Stimulated activated CD8-positive, alpha-beta memory T cell treated with anti-CD3 and anti-CD28 coated beads, Interleukin-12 subunit alpha, Interleukin-12 subunit beta, amount 100 ng/mL, for 24 hours (primary cell): ENCODE data around the gene SHROOM3.

Experiments
- DNase-seq: peaks from one replicate; pipeline ENCODE4 v3.0.0-alpha.2; 2020; ENCODE audit errors: extremely low read depth

Gene SHROOM3

DNA sequence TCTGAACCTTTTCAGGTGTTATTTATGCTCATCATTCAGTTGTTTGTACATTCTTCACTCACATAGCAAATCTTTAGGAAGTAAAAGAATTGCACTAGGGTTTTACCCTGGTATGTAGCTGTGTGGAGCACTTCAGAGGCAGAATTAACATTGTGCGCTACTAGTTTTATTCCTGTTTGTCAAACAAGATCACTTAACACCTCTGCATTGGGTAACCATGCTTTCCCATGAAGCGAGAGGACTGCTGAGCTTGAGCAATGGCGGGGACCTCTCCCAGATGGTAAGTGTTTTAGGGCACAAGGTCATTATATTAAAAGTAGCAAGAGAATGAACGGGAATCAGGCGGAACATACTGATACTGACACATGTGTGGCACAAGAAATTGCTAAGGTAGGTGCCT, 59.2 kb downstream of the SHROOM3 start:
- no peak for DNase-seq

DNA sequence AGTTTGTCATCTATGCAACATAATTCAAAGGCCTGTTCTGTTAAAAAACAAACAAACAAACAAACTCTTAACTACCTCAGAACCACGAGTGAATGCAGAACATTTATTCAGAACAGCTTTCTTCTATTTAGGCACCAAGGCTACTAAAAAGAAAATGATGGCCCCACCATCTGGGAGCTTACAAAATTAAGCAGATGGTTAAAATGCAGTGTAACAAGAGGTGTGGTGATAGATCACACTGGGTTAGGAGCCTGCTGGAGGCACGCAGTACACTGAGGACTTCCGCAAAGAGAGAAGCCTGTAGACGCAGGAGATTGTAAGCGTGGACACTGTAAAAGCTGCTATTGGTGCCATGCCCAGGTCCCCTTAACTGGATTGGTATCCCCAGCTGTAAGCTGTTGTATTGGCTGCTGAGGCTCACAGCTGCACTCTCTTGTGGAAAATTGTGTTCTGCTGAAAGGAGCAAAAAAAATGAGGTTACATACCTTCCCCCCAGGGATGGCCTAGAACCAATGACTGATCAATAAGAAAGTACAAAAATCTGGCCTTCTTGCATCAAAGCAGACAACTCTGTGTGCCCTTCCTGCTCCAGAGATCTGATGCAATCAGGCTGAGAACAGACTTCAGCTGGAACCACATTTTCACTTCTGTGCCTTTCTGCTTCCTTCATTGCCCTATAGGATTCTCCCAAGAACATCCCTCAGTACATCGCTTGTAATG, 60.0 kb downstream of the SHROOM3 start:
- no peak for DNase-seq

DNA sequence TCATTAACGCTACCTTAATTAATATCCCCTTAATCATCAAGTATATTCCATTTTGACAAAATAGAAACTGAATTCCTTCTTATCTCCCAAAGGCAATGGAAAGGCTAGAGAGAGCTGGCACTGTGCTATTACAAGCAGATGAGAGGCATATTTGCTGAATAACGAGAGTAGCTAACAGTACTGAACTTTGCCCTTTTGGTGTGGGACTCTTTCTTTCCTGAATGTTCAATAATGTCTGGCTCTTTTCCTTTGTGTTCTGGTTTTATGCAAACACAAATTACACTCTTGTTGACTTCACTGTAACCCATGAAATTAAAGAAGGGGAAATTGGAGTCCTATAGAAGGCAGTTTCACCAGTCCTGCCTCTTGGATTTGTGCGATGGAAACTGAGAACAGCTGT, 63.5 kb downstream of the SHROOM3 start:
- no peak for DNase-seq

DNA sequence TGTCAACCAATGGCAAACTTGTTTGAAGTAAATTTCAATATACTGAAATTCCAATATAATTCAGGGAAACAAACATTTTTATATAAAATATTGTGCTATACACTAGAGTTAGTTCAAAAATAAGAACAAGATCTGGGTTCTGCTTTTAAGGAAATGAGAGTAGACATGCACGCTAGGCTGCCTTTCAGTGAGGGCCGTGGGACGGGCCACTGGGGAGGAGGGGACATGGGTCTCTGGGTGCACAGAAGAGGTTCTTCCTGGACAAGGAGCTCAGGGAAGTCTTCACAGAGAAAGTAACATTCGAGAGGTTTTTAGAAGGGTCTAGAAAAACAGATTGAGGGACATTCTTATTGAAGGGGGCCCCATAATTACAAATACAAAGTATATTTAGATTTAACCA, 64.4 kb downstream of the SHROOM3 start:
- no peak for DNase-seq

DNA sequence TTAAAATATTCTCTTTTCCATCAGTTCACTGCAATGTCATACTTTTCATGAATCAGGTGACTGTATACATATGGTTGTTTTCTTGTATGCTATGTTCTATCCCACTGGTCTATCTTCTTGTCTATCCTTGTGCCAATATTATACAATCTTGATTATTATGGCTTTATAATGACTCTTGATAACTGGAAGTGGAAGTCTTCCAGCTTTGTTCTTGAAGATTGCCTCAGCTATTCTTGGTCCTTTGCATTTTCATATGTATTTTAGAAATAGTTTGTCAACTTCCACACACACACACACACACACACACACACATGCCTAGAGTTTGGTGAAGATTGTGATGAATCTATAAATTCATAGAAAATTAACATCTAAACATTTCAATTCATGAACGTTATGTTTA, 67.9 kb downstream of the SHROOM3 start:
- DNase-seq = no peak

DNA sequence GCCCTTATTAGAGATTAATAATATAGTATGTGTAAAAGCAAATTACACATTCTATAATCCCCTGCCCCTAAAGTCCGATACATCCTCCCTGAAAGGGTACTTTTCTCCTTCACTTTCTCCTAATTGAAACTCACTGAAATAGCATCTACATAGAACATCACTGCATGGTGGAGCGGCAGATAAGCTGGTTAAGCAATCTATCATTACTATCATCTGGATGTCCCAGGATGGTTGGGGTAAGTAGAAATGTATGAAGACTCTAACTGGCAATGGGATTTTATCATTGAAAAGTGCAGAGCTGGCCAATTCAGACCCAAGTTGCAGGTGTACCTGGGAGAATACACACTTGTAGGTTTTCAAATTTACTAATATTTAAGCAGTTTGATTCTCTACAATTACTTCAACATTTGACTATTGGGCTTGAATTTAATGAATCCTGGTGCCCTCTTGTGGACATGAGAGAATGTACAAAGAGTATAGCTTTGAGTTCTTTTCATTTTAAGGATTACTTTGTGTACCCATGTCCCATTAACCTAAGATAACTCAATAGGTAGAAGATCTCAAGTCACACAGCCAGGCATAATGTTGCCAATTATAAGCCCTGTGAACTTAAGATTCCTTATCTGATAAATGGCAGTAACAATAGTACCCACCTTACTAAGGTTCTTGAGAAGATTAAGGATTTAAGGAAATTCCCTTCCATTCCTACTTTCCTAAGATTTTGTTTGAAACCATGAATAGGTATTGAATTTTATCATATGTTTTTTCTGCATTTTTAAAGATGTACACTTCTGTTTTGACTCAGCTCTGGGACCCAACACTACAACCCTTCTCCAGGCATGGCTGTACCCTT, 69.8 kb downstream of the SHROOM3 start:
- no peak for DNase-seq

DNA sequence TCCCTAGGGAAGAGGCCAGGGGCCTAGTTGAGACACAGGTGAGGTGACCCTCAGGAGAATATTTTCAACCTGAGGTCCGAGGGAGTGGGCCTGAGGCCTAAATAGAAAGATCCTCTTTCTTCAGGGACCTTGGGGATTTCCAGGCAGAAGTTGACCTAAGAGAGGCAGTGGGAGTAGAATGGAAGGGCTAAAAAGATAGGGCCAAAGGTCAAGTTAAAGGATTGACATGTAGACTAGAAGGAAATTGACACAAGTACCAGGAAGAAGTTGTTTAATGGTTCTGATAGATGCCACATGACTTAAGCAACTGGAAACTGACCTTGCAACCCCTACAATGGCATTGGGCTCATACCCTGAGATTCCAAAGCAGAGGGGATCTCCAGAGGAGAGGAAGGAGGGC, 76.9 kb downstream of the SHROOM3 start:
- DNase-seq = no peak

DNA sequence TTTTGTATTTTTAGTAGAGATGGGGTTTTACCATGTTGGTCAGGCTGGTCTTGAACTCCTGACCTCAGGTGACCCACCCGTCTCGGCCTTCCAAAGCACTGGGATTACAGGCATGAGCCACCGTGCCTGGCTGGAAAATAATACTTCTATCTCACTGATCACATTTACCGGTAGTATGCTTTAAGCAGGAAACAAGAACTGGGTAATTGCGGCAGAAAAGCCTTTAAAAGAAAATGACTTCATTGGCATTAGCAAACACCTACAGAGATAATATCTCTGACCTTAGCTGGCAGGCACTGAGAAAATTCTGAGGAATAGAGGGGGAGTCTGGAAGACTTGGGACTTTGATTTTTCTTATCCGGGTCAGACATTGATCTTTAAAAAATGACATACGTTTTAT, 78.5 kb downstream of the SHROOM3 start:
- no peak for DNase-seq

DNA sequence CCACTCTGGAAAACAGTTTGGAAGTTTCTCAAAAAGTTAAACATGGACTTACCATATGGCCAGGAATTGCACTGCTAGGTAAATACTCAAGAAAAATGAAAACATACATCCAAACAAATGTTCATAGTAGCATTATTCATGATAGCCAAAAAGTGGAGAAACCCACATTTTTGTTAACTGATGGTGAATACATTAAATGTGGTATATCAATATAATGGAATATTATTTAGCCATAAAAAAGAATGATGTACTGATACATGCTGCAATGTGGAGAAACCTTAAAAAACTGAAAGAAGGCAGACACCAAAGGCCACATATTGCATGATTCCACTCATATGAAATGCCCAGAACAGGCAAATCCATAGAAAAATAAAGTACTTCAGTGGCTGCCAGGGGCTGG, 79.1 kb downstream of the SHROOM3 start:
- DNase-seq = no peak

DNA sequence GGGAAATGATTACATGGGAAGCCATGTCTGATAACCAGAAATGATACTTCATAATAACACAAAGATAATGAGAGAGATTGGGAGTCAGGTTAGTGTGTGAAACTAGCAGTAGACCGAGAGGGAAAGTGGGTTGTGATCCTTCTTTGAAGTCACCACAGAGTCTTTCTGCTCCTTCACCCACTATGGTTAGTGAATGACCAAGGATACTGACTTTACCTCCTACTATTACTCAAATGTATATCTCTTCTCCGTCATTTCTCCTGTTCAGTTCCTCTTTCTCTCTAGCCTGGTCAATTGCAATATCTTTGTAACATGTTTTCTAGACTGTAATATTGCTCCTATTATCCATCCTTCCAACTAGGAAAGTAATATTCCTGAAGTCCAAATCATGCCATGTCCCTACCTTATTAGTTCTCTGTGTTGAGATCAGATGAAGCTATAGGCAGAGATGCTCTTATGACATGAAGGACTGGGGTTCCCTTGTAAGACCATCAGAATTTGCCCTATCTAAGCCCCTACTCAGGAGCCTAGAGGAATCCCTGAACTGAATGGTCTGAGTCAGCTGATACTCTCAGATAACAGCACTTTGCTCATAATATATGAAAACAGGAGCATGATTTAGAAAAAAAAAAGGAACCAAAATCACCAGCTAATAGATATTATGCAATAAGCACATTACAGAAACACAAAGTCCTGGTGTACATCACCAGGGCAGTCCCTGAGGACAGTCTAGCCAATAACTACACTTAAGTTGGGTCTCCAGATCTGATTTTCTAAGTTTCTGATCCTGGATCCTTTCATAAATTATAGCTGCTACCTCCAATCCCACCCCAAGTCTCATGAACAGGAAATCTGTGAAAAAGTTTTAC, 81.2 kb downstream of the SHROOM3 start:
- no peak for DNase-seq

DNA sequence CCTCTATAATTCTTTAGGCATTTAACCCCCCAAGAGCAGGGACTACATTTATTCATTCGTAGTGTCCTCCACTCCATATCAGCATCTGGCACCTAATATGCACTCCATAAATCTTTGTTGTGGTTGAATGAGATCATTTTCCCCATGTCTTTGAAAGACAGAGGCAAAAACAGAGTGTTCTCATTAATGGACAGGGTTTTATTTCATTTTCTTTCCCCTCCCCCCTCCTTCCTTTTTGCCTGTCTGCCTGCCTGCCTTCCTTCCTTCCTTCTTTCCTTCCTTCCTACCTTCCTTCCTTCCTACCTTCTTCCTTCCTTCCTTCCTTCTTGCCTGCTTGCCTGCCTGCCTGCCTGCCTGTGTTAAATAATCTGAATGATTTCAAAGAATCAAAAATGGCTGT, 83.2 kb downstream of the SHROOM3 start:
- DNase-seq = no peak

DNA sequence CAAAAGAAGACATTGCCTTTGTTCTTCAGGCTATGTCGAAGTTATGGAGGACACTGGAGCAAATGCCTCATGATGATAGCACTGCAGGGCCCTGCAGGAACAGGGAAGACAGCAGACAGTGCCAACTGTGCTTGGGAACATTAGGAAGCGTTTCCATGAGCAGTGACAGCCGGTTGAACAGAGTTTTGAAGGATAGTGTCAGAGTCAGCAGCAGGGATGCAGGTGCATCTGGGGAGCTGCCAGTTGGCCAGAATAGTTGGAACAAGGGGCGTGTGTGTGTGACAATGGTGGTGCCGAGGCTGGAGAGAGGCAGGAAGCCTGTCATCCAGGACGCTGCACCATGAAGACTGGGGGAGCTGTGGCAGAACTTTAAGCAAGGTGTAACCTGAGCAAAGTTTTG, 88.6 kb downstream of the SHROOM3 start:
- no peak for DNase-seq

DNA sequence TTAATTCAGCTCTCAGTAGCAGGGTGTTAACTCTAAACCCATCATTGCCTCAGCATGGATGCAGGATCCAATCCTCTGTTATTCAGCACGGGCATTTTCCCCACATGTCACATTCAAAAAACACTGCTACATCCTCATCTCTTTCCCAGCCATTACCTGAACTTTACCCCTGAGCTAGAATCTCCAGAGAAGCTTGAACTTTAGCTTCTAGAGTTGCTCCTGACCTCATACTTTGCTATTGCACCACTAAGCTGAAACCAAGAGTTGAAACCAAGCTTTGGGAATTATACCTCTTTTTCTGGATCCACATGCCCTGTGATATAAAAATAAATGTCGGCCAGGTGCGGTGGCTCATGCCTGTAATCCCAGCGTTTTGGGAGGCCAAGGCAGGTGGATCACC, 90.7 kb downstream of the SHROOM3 start:
- DNase-seq = no peak

DNA sequence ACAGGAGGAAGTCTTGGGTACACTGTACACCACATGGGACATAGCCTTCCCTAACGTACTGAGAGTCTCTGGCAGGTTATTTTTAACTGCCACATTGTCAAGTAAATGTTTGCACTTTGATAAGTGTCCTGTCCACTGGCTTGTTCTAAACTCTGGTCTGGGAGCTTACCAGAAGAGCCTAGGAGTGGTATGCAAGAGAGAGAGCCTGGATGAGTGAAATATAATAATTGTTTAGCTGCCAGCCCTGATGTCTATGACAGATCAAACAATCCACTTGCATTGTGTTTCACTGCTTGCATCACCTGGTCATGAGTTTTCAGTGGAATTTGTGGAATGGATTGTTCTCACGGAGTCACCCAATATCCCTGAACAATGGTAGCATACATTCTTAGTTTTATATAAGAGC, 91.6 kb downstream of the SHROOM3 start:
- DNase-seq = no peak

DNA sequence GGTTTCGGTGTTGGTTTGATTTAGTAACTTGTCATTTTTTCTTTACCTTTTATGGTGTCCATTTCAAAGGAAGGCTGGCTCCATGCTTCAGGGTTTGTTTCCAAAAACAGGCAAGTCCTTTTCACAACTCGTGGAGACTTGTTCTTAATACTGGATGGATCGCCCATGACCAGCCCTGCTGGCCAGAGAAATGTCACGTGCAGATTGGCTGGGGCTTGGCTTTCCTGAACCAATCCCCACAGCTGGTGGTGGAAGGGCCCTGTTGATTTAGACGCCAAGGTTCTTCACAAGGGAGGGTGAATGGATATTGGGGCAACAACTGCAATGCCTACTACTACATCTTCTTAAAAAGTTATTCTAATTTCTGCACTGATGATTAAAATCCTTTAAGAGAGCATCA, 92.6 kb downstream of the SHROOM3 start:
- no peak for DNase-seq

DNA sequence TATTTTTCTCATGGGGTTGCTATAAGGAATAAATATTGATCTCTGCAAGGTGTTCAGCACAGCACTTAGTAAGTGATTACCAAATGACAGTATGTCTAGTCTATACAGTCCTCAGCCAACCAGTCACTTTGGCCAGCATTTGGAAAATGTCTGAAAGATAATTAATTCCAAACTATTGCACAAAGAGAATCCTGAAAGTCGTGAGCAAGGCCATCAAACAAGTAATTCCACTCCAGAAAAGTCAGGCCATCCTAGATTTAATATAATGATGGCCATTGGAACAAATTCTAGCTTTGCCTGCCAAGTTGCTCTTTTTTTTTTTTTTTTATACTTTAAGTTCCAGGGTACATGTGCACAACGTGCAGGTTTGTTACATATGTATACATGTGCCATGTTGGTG, 96.6 kb downstream of the SHROOM3 start:
- DNase-seq = no peak

DNA sequence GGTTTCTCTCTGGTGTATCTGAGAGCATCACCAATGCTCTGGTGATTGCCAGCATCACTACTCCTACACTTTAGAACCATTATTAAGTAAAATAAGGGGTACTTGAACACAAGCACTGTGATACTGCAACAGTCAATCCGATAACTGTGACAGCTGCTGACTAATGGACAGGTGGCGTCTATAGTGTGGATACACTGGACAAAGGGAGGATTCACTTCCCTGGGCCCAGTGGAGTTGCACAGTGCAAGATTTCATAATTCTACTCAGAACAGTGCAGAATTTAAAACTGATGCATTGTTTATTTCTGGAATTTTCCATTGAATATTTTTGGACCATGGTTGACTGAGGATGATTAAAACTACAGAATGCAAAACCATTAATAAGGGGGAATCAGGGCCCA, 97.8 kb downstream of the SHROOM3 start:
- DNase-seq = no peak

DNA sequence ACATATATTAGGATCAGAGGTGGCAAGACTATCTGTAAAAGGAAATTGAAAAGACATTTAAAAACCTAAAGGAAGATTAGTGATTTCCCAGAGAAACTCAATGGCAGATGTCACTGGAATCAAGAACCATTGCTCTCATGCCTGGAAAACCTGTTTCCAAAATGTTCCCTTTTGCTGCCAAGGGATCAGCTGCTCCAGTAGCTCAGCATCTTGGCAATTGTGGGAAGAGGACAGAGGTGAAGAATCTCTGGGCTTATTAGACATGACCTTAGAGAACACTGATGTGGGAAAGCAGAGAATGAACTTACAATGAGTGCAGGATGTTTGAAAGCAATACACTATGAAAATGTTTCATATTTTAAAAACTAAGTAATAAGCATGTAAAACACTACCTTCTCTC, 98.3 kb downstream of the SHROOM3 start:
- no peak for DNase-seq

DNA sequence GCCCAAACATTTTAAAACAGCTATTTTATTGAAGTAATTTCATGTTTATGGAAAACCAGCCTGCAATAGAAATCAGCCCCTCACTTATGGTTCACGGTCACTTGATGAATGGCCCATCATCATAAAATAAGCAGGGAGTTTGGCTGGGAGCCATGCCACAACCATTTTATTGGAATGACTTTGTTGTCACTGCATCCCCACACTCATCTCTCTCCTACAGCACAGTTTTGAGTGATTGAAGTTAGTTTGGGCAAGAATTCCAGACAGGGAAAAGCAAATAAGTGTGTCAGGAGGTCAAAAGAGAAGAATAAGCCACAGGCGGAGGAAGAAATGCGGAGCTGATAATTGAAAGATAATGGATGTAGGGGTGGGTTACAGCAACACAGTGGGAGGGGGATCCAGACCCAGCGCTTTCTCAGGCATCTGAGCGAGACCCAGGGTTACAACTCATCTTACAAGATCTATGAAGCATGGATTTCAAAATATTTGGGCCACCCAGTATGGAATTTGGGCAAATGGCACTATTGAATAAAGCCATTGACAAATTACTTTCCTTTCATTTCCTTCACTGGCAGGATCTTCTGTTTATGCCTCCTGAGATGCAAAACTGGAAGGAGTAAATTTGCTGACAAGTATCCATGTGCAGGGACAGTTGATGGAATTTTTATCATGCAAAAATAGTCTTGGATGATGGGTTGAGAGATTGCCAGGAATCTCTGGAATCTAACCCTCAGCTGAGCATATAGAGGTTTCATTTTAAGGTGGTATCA, 100.8 kb downstream of the SHROOM3 start:
- no peak for DNase-seq

DNA sequence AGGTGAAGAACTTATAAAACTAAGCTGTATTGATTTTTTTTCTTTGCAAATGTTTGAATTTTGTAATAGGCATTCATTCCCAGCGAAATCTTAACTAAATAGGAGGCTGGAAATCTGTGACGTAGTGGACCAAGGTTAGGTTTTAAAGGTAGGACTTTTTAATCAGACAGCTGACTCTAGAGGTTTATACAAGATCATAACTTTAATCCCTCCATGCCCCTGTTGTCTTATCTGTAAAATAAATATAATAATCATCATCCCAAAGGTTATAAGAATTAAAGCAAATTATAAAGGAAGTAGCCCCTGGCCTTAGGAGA, 101.3 kb downstream of the SHROOM3 start:
- no peak for DNase-seq

DNA sequence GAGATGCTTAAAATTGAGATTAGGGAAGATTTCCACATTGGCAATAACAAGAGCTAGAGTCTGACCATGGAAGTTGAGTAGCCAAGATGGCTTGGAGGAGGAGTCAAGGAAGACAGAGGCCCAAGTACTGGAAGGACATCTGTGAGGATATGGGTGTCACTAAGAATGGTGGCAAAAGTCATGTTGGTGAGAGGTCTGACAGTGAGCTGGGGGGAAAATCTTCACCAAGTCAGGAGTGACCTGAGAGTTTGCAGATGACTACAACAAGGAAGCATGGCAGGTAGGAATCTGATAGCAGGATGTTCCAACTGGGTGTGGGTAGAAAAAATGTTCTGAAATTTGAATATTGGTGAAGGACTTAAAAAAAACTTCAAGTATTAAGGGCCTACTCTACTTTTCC, 103.3 kb downstream of the SHROOM3 start:
- no peak for DNase-seq

DNA sequence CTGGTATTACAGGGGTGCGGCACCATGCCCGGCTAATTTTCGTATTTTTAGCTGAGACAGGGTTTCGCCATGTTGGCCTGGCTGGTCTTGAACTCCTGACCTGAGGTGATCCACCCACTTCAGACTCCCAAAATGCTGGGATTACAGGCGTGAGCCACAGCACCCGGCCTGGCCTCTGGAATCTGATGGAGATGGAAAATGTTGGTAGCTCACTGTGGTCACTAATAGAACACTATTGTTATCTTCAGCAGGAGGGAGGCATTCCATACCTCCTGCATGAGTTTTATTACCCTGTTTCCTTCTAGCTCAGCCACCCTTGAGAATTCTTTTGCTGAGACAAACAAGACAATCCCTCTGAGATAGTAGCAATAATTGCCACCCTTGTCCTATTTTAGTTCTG, 105.0 kb downstream of the SHROOM3 start:
- no peak for DNase-seq
